NOMO-1 treated with dmso at 0.1 percent for 144 hours (cell line): ENCODE data around the gene ABCD1.

ENCODE experiments used
- DNase-seq: peaks from one replicate; lab custom pipeline; 2025; ENCODE audit not compliant: unreplicated experiment; lab: John Stamatoyannopoulos, UW

Gene ABCD1

GRCh38 chrX:153771415-153772315, 47.0 kb downstream of the ABCD1 start:
- DNase-seq: no peak

GRCh38 chrX:153772316-153773217, 47.9 kb downstream of the ABCD1 start:
- DNase-seq: no peak

- no peak for DNase-seq
Observed at GRCh38 chrX:153773218-153773611, 48.6 kb downstream of the ABCD1 start.

- DNase-seq: no peak
Observed at GRCh38 chrX:153773741-153774575, 49.3 kb downstream of the ABCD1 start.

- DNase-seq: no peak
Observed at GRCh38 chrX:153774576-153775292, 50.1 kb downstream of the ABCD1 start.

- DNase-seq: no peak
Observed at GRCh38 chrX:153775293-153776119, 50.9 kb downstream of the ABCD1 start.

- no peak for DNase-seq
Observed at GRCh38 chrX:153776120-153776599, 51.5 kb downstream of the ABCD1 start.

GRCh38 chrX:153776611-153777045, 52.0 kb downstream of the ABCD1 start:
- no peak for DNase-seq

GRCh38 chrX:153777261-153778090, 52.8 kb downstream of the ABCD1 start:
- no peak for DNase-seq

- DNase-seq: no peak
Observed at GRCh38 chrX:153778181-153778580, 53.5 kb downstream of the ABCD1 start.

GRCh38 chrX:153778684-153779101, 54.0 kb downstream of the ABCD1 start:
- no peak for DNase-seq

- DNase-seq: no peak
Observed at GRCh38 chrX:153779891-153780677, 55.4 kb downstream of the ABCD1 start.

- DNase-seq: no peak
Observed at GRCh38 chrX:153780678-153781427, 56.2 kb downstream of the ABCD1 start, which contains the start of gene SRPK3. Gene SRPK3 (plus strand): TSS chrX:153781041. CDS start chrX:153781087, 46 bp downstream.

- DNase-seq: no peak
Observed at GRCh38 chrX:153781428-153782047, 56.9 kb downstream of the ABCD1 start.

- no peak for DNase-seq
Observed at GRCh38 chrX:153782313-153782712, 57.7 kb downstream of the ABCD1 start.

GRCh38 chrX:153782871-153783270, 58.2 kb downstream of the ABCD1 start:
- no peak for DNase-seq
